Activated CD4-positive, CD25-positive, alpha-beta regulatory T cell treated with anti-CD3 and anti-CD28 coated beads, Interleukin-2, amount 50 U/mL, for 16 hours (primary cell): ENCODE data around the gene SLCO3A1.
"Not testable (repeated sequence)": the region's sequence is repeated elsewhere in the genome, so short reads cannot be mapped to it uniquely, and the experiment has no call there.

Experiments
- DNase-seq: peaks from one replicate; pipeline ENCODE4 v3.0.0-alpha.2; 2020; ENCODE audit warnings: low read depth, low spot score

SLCO3A1 gene

GRCh38 chr15:91939403-91939831 is 85.9 kb downstream of the SLCO3A1 start:
- no peak for DNase-seq

GRCh38 chr15:91940496-91941381 is 87.2 kb downstream of the SLCO3A1 start:
- DNase-seq = no peak

- DNase-seq = no peak
These were observed 88.6 kb downstream of the SLCO3A1 start for GRCh38 chr15:91941871-91942658.

GRCh38 chr15:91942720-91943394 is 89.3 kb downstream of the SLCO3A1 start:
- DNase-seq = no peak

- no peak for DNase-seq
These were observed 90.8 kb downstream of the SLCO3A1 start for GRCh38 chr15:91944331-91944730.

- DNase-seq = no peak
These were observed 91.9 kb downstream of the SLCO3A1 start for GRCh38 chr15:91945385-91945784.

- no peak for DNase-seq
These were observed 92.6 kb downstream of the SLCO3A1 start for GRCh38 chr15:91946075-91946474.

- DNase-seq = no peak
These were observed 93.2 kb downstream of the SLCO3A1 start for GRCh38 chr15:91946581-91947292.

- DNase-seq = no peak
These were observed 93.8 kb downstream of the SLCO3A1 start for GRCh38 chr15:91947293-91947679.

GRCh38 chr15:91947683-91948608 is 94.4 kb downstream of the SLCO3A1 start:
- DNase-seq = no peak

- DNase-seq = no peak
These were observed 95.9 kb downstream of the SLCO3A1 start for GRCh38 chr15:91949361-91949760.

- DNase-seq = no peak
These were observed 96.5 kb downstream of the SLCO3A1 start for GRCh38 chr15:91950054-91950453.

GRCh38 chr15:91950631-91951329 is 97.3 kb downstream of the SLCO3A1 start:
- no peak for DNase-seq

- no peak for DNase-seq
These were observed 98.7 kb downstream of the SLCO3A1 start for GRCh38 chr15:91952216-91952615.

- no peak for DNase-seq
These were observed 99.9 kb downstream of the SLCO3A1 start for GRCh38 chr15:91953432-91953831.

- DNase-seq = no peak
These were observed 100.8 kb downstream of the SLCO3A1 start for GRCh38 chr15:91954292-91954691.

- DNase-seq = no peak
These were observed 102.7 kb downstream of the SLCO3A1 start for GRCh38 chr15:91956026-91956723.

GRCh38 chr15:91961357-91961756 is 107.8 kb downstream of the SLCO3A1 start:
- DNase-seq = no peak

GRCh38 chr15:91963747-91964146 is 110.2 kb downstream of the SLCO3A1 start:
- not testable (repeated sequence) for DNase-seq
